Astrocyte (in vitro differentiated cells and primary cell): ENCODE data around the gene RPRD1B. TPM values are rescaled to one million over a fixed set of nuclear protein-coding genes. Genes with fewer than 3 reads are reported as not detected.

ENCODE experiments used
- DNase-seq: peaks from one replicate; pipeline ENCODE4 v3.0.0-alpha.2; 2010; ENCODE audit warnings: low read depth
- FAIRE-seq: peaks from 2 replicates; lab custom pipeline; 2011; peaks lifted over from hg19 to GRCh38; lab: Jason Lieb, UNC
- H2AFZ ChIP-seq: 2 replicates; pipeline ENCODE4 v1.6.0; 2012; ENCODE audit warnings: low read depth, low read length, inconsistent platforms
- H3K27ac ChIP-seq: 2 replicates; pipeline ENCODE4 v1.5.1; 2011; ENCODE audit warnings: low read depth, low read length, inconsistent platforms
- H3K27me3 ChIP-seq: 2 replicates; pipeline ENCODE4 v1.6.0; 2011; ENCODE audit warnings: low read length, inconsistent platforms; ENCODE audit not compliant: insufficient read depth
- H3K36me3 ChIP-seq: 2 replicates; pipeline ENCODE4 v1.5.1; 2011; ENCODE audit warnings: low read length, inconsistent platforms; ENCODE audit not compliant: insufficient read depth
- H3K4me1 ChIP-seq: 2 replicates; pipeline ENCODE4 v1.5.1; 2011; ENCODE audit warnings: low read length, inconsistent platforms; ENCODE audit not compliant: insufficient read depth
- H3K4me2 ChIP-seq: 2 replicates; pipeline ENCODE4 v1.6.0; 2012; ENCODE audit warnings: low read length, inconsistent platforms
- H3K4me3 ChIP-seq: 2 replicates; pipeline ENCODE4 v1.5.1; 2011; ENCODE audit warnings: low read depth, mild to moderate bottlenecking, low read length, inconsistent platforms; ENCODE audit not compliant: insufficient read depth
- H3K79me2 ChIP-seq: 2 replicates; pipeline ENCODE4 v1.6.0; 2012; ENCODE audit warnings: mild to moderate bottlenecking, low read length, inconsistent platforms; ENCODE audit not compliant: insufficient read depth
- H3K9ac ChIP-seq: 2 replicates; pipeline ENCODE4 v1.6.0; 2012; ENCODE audit warnings: mild to moderate bottlenecking, low read length, inconsistent platforms
- H3K9me3 ChIP-seq: 2 replicates; pipeline ENCODE4 v1.5.1; 2012; ENCODE audit warnings: low read depth, mild to moderate bottlenecking, low read length, inconsistent platforms; ENCODE audit not compliant: insufficient read depth
- H4K20me1 ChIP-seq: 2 replicates; pipeline ENCODE4 v1.6.0; 2012; ENCODE audit warnings: low read length, inconsistent platforms; ENCODE audit not compliant: insufficient read depth
- H3K27ac Mint-ChIP-seq: one replicate; pipeline ENCODE4 v1.8.0; 2021; ENCODE audit warnings: mild to moderate bottlenecking, mixed read lengths; ENCODE audit not compliant: unreplicated experiment
- H3K27me3 Mint-ChIP-seq: one replicate; pipeline ENCODE4 v1.8.0; 2021; ENCODE audit warnings: low read depth, mixed read lengths; ENCODE audit not compliant: unreplicated experiment
- H3K36me3 Mint-ChIP-seq: one replicate; pipeline ENCODE4 v1.8.0; 2021; ENCODE audit warnings: low read depth, mixed read lengths; ENCODE audit not compliant: unreplicated experiment
- H3K4me1 Mint-ChIP-seq: one replicate; pipeline ENCODE4 v1.8.0; 2021; ENCODE audit warnings: low read depth, mixed read lengths; ENCODE audit not compliant: unreplicated experiment
- H3K4me3 Mint-ChIP-seq: one replicate; pipeline ENCODE4 v1.8.0; 2021; ENCODE audit warnings: mild to moderate bottlenecking, moderate library complexity, mixed read lengths; ENCODE audit not compliant: unreplicated experiment
- H3K9me3 Mint-ChIP-seq: one replicate; pipeline ENCODE4 v1.8.0; 2021; ENCODE audit warnings: mild to moderate bottlenecking, mixed read lengths; ENCODE audit not compliant: unreplicated experiment
- EZH2 ChIP-seq: IDR thresholded peaks from 2 replicates; pipeline ENCODE4 v1.6.1; 2012; ENCODE audit warnings: mild to moderate bottlenecking, low read length, inconsistent platforms; ENCODE audit not compliant: insufficient read depth
- total RNA-seq: library from RNA; stranded (reverse); gene quantifications from 2 replicates; pipeline ENCODE4 v1.2.1, GENCODE V29; 2021
- TF ChIP-seq, protein P1 (sequence below): IDR thresholded peaks from 2 replicates; pipeline ENCODE4 v1.5.1; 2011; ENCODE audit warnings: low read depth, mild to moderate bottlenecking, inconsistent platforms, low read length, moderate library complexity; ENCODE audit not compliant: insufficient read depth

RPRD1B gene
- total RNA-seq, 1 donor from 2014 or later, result 20.7 TPM

DNA sequence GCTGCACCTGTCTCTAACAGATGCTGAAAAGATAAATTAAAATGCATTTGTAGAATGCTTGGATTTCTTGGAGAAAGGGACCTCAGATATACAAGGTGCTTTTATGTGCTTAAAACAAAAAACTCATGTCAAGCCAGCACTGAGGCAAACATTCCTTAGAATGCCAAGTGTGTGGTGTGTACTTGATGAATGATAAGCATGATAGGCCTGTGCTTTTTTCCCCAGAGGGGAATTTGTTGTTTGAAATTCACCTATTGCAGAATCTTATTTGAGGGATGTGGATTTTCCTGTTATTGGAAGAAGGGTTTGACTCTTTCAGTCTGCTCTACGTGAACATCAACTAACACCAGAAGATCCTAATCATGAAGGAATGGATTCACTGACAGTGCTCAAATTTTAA lies 29.1 kb upstream of the RPRD1B start:
- Histone ChIP-seq H3K36me3 (peaks cover 5% of the 10 kb centered on the region), H3K9ac (no peak overlapping the region), H4K20me1 (peaks cover 15% of the 10 kb centered on the region), H3K4me2 (no peak overlapping the region), H3K9me3 (no peaks in the 10 kb centered on the region), H3K4me3 (no peak overlapping the region), H3K27ac (no peak overlapping the region), H3K27me3 (no peaks in the 10 kb centered on the region), H2AFZ (no peak overlapping the region), H3K4me1 (peaks cover 21% of the 10 kb centered on the region), H3K79me2 (peaks cover 3% of the 10 kb centered on the region)
- Mint-ChIP-seq H3K27me3 (no peaks in the 10 kb centered on the region), H3K9me3 (no peaks in the 10 kb centered on the region), H3K36me3 (peaks cover 8% of the 10 kb centered on the region), H3K27ac (no peak overlapping the region), H3K4me3 (no peak overlapping the region), H3K4me1 (peaks cover 40% of the 10 kb centered on the region)
- FAIRE-seq, result no peak
- no peak for DNase-seq
- TF ChIP-seq, protein P1, sequence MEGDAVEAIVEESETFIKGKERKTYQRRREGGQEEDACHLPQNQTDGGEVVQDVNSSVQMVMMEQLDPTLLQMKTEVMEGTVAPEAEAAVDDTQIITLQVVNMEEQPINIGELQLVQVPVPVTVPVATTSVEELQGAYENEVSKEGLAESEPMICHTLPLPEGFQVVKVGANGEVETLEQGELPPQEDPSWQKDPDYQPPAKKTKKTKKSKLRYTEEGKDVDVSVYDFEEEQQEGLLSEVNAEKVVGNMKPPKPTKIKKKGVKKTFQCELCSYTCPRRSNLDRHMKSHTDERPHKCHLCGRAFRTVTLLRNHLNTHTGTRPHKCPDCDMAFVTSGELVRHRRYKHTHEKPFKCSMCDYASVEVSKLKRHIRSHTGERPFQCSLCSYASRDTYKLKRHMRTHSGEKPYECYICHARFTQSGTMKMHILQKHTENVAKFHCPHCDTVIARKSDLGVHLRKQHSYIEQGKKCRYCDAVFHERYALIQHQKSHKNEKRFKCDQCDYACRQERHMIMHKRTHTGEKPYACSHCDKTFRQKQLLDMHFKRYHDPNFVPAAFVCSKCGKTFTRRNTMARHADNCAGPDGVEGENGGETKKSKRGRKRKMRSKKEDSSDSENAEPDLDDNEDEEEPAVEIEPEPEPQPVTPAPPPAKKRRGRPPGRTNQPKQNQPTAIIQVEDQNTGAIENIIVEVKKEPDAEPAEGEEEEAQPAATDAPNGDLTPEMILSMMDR, result no peak
- TF ChIP-seq EZH2, result no peak

DNA sequence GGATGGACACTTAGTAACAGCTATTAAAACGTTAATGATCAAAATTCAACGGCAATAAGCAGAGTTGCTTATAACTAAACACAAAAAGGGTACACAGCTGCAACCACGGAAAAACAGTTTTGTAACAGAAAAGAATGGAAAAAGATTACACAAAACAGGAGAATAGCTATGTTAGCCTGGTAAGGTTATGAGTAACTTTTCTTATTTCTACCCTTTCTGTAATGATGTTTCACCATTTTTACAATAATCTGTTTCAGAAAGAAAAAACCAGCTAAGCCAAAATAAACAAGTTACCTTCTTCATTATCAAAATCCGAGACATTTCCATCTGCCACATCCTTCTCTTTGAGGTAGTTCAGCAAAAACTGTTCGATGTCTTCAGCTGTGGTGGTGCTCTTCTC lies 27.6 kb upstream of the RPRD1B start:
- H3K4me3 ChIP-seq, result no peak overlapping the region
- H3K36me3 ChIP-seq, result no peaks in the 10 kb centered on the region
- peaks cover 8% of the 10 kb centered on the region for H3K79me2 ChIP-seq
- peaks cover 16% of the 10 kb centered on the region for H3K4me1 ChIP-seq
- Mint-ChIP-seq H3K9me3 (no peaks in the 10 kb centered on the region), H3K27me3 (no peaks in the 10 kb centered on the region), H3K4me3 (no peak overlapping the region), H3K4me1 (peaks cover 29% of the 10 kb centered on the region), H3K36me3 (peaks cover 3% of the 10 kb centered on the region), H3K27ac (no peak overlapping the region)
- H4K20me1 ChIP-seq, result peaks cover 19% of the 10 kb centered on the region
- no peak overlapping the region for H3K4me2 ChIP-seq
- FAIRE-seq (no peak), DNase-seq (no peak)
- no peak overlapping the region for H2AFZ ChIP-seq
- H3K27me3 ChIP-seq, result no peaks in the 10 kb centered on the region
- H3K9me3 ChIP-seq, result no peaks in the 10 kb centered on the region
- TF ChIP-seq, protein P1, result no peak
- no peak for TF ChIP-seq EZH2
- H3K27ac ChIP-seq, result no peak overlapping the region
- no peak overlapping the region for H3K9ac ChIP-seq

DNA sequence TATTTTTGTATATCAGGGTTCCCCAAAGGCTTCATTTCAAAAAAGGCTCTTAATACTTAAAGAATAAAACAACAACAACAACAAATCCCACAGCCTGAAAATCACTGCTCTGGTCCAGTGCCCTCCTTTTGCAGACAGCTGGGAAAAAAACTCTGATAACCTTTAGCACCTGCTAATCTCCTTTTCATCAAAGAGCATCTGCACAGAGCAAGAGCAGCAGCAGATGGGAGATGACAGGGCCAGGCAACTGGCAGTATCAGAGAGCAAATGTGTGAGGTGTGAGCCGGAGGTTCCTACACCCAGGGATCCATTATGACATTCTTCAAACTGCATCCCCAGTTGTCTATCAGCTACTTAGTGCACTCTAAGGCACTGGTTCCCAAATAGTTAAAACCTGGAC lies 26.0 kb upstream of the RPRD1B start:
- Histone ChIP-seq H3K36me3 (peaks cover 9% of the 10 kb centered on the region), H3K79me2 (peaks cover 15% of the 10 kb centered on the region), H4K20me1 (peaks cover 25% of the 10 kb centered on the region), H3K27ac (no peak overlapping the region), H2AFZ (no peak overlapping the region), H3K4me2 (no peak overlapping the region), H3K4me3 (no peak overlapping the region), H3K4me1 (no peaks in the 10 kb centered on the region), H3K9ac (no peak overlapping the region), H3K9me3 (no peaks in the 10 kb centered on the region), H3K27me3 (no peaks in the 10 kb centered on the region)
- Mint-ChIP-seq H3K4me3 (no peak overlapping the region), H3K36me3 (peaks cover 15% of the 10 kb centered on the region), H3K27ac (no peak overlapping the region), H3K9me3 (no peaks in the 10 kb centered on the region), H3K27me3 (no peaks in the 10 kb centered on the region), H3K4me1 (peaks cover 14% of the 10 kb centered on the region)
- no peak for DNase-seq
- no peak for FAIRE-seq
- TF ChIP-seq, protein P1, result no peak
- no peak for TF ChIP-seq EZH2
